Measurements from ENCODE around the gene TMEM258. TPM values are rescaled to one million over a fixed set of nuclear protein-coding genes. Genes with fewer than 3 reads are reported as not detected.

The TMEM258 gene
- total and polyA plus RNA-seq, 2 of the 4 experiments (the other 2 are of a cell fraction) = 107 to 280 TPM

- H3K4me1 ChIP-seq (ENCODE audit: control insufficient read depth, insufficient read depth, low read length) = no peaks in the 10 kb centered on the region
- no peak for ATAC-seq (ENCODE audit: low read depth)
- H3K9ac ChIP-seq (ENCODE audit: low read depth, low read length) = no peak overlapping the region
- H2BK15ac ChIP-seq (ENCODE audit: low read depth, low read length) = no peak overlapping the region
- no peak overlapping the region for H2AK9ac ChIP-seq (replicated peaks; ENCODE audit: low read depth, low read length, poor library complexity)
- H3K14ac ChIP-seq (replicated peaks; ENCODE audit: low read depth, low read length) = no peak overlapping the region
- WGBS, 2 experiments (ENCODE audit: extremely low coverage in 2 of 2, insufficient read length in 1 of 2) = 88% methylated on average over 14 of the region's 20 CpGs; no CpG with 5 or more reads in 1 of the 2 experiments
- TF ChIP-seq RFX5 (IDR thresholded peaks at IDR 0.05; ENCODE audit: low read depth, low read length) = no peak
- no peak for TF ChIP-seq MAZ (IDR thresholded peaks at IDR 0.05; ENCODE audit: borderline replicate concordance, low read depth, low read length)
- no peak for TF ChIP-seq MAFK (IDR thresholded peaks at IDR 0.05; ENCODE audit: low read depth, low read length)
- in situ Hi-C loops (cut with MboI; ENCODE audit: low sequenced_read_pairs) = no loop called here
- no peak overlapping the region for H2BK20ac ChIP-seq (ENCODE audit: low read depth, low read length)
- H3K9me3 ChIP-seq (ENCODE audit: control insufficient read depth, insufficient read depth, low read length) = no peaks in the 10 kb centered on the region
- H3K27me3 ChIP-seq (ENCODE audit: control insufficient read depth, insufficient read depth, low read length) = no peaks in the 10 kb centered on the region
- BruUV-seq (replicated peaks) = no TSS peak
- no peak overlapping the region for H3K4me3 ChIP-seq (ENCODE audit: insufficient read depth, low read depth, low read length)
- H2AFZ ChIP-seq (replicated peaks; ENCODE audit: low read length, poor library complexity) = no peak overlapping the region
- no peak overlapping the region for H4K5ac ChIP-seq (ENCODE audit: low read depth, low read length)
- H3K4ac ChIP-seq (ENCODE audit: low read depth, low read length) = no peak overlapping the region
- H3K56ac ChIP-seq (ENCODE audit: extremely low read depth, insufficient read depth, low read length) = no peak overlapping the region
- no peak for DNase-seq
- H3K9me1 ChIP-seq (ENCODE audit: insufficient read depth, low read length) = no peaks in the 10 kb centered on the region
- H3K27ac ChIP-seq (ENCODE audit: insufficient read depth, low read length) = no peak overlapping the region
- ChIA-PET POLR2A (ENCODE audit: unreplicated experiment) (no interaction called here), CTCF (no interaction called here)
- no peak overlapping the region for H2AK5ac ChIP-seq (ENCODE audit: low read depth, low read length)
- intact Hi-C loops (cut with micrococcal nuclease) = loop anchor here (1.0 kb wide), 2 partner anchors 24 to 29 kb away; partner anchors contain the start of gene MYRF
- no peak overlapping the region for H2BK120ac ChIP-seq (ENCODE audit: low read depth, low read length)
- H3K36me3 ChIP-seq (ENCODE audit: control insufficient read depth, insufficient read depth, low read length) = no peaks in the 10 kb centered on the region
- no peak overlapping the region for H3K23ac ChIP-seq (ENCODE audit: low read depth, low read length)
- no peak overlapping the region for H4K91ac ChIP-seq (ENCODE audit: insufficient read depth, low read depth, low read length)
- dilution Hi-C loops (cut with HindIII; ENCODE audit: low sequenced_read_pairs, unreplicated experiment) = no loop called here
- H4K20me1 ChIP-seq (ENCODE audit: insufficient read depth, low read length) = no peaks in the 10 kb centered on the region
- no peak overlapping the region for H3K4me2 ChIP-seq (ENCODE audit: low read depth, low read length)
- H4K8ac ChIP-seq (ENCODE audit: low read depth in 2 of 2, low read length in 2 of 2) = no peak overlapping the region
- H3K79me1 ChIP-seq (ENCODE audit: low read depth in 1 of 2, low read length in 2 of 2) = no peaks in the 10 kb centered on the region
- no peak overlapping the region for H3K18ac ChIP-seq (ENCODE audit: low read depth, low read length)
- H2BK5ac ChIP-seq (ENCODE audit: low read depth, low read length, poor library complexity, severe bottlenecking) = no peak overlapping the region
These were observed 16.5 kb downstream of the TMEM258 start for GRCh38 chr11:61775606-61776554.

Measured in IMR-90 (cell line).